GM12873 (cell line): ENCODE measurements around the gene CFDP1.

Experiments
- CTCF ChIP-seq: IDR thresholded peaks from 2 replicates; pipeline ENCODE4 v1.5.1; 2012; ENCODE audit warnings: low read depth, mild to moderate bottlenecking, moderate library complexity, low read length, control low read depth; ENCODE audit not compliant: insufficient read depth; ENCODE audit errors: missing control alignments

CFDP1 gene

GRCh38 chr16:75265911-75266701 lies 167.2 kb downstream of the CFDP1 start:
- TF ChIP-seq CTCF: no peak

GRCh38 chr16:75264999-75265910 lies 168.0 kb downstream of the CFDP1 start:
- no peak for TF ChIP-seq CTCF

GRCh38 chr16:75264457-75264998 lies 168.8 kb downstream of the CFDP1 start:
- no peak for TF ChIP-seq CTCF

GRCh38 chr16:75263963-75264445 lies 169.3 kb downstream of the CFDP1 start:
- no peak for TF ChIP-seq CTCF

GRCh38 chr16:75263291-75263962 lies 169.9 kb downstream of the CFDP1 start:
- TF ChIP-seq CTCF: no peak

GRCh38 chr16:75262800-75263127 lies 170.5 kb downstream of the CFDP1 start:
- no peak for TF ChIP-seq CTCF

- no peak for TF ChIP-seq CTCF
Observed at GRCh38 chr16:75262104-75262799, 171.1 kb downstream of the CFDP1 start.
